Placental pericyte (primary cell): ENCODE data around the gene CYP4B1. TPM values are rescaled to one million over a fixed set of nuclear protein-coding genes. Genes with fewer than 3 reads are reported as not detected.

ENCODE experiments used
- total RNA-seq: library from RNA; depleted of rRNA; stranded (reverse); fragments of >200 nt; gene quantifications from 2 replicates; pipeline ENCODE4 v1.2.3, GENCODE V29; 2012

CYP4B1 gene
- total RNA-seq = not detected in 2 replicates

GRCh38 chr1:46798810-46799209 is at the start of gene CYP4B1:
TSS of gene CYP4B1 (plus strand) at chr1:46799046. CDS start at chr1:46799082, 36 bp downstream.

Other genes starting within 250 kb of the CYP4B1 start
- not detected in 2 replicates for gene KNCN, start 247.4 kb upstream of the CYP4B1 start, total RNA-seq
- gene MKNK1, start 194.8 kb upstream of the CYP4B1 start, total RNA-seq = 19.2 and 21.4 TPM in 2 replicates
- 8.2 and 10.5 TPM in 2 replicates for gene MOB3C, start 182.2 kb upstream of the CYP4B1 start, total RNA-seq
- gene ATPAF1, start 130.7 kb upstream of the CYP4B1 start, total RNA-seq = 49.4 and 67.6 TPM in 2 replicates
- gene TEX38, start 127.2 kb upstream of the CYP4B1 start, total RNA-seq = not detected in 2 replicates
- gene EFCAB14, start 79.9 kb upstream of the CYP4B1 start, total RNA-seq = 44.6 and 59.6 TPM in 2 replicates
- not detected in 2 replicates for gene CYP4A11, start 142.4 kb downstream of the CYP4B1 start, total RNA-seq
- gene CYP4X1, start 224.6 kb downstream of the CYP4B1 start, total RNA-seq = not detected in 2 replicates